K562 (cell line): ENCODE measurements around the gene PADI1. TPM values are rescaled to one million over a fixed set of nuclear protein-coding genes. Genes with fewer than 3 reads are reported as not detected.

Source experiments
- ATAC-seq: fragments of 200-7000 bp; cut with Tn5 transposase; 3 replicates; pipeline ENCODE4 v1.9.1; 2020; ENCODE audit warnings: moderate library complexity
- BruUV-seq: library from RNA; stranded (reverse); fragments of 400-500 nt; replicated peaks from 2 replicates; lab custom pipeline; 2021; lab: Mats Ljungman, UMichigan
- CTCF ChIA-PET: fragments of 300-600 bp; formaldehyde crosslinking; extraction: SDS; loops from one replicate; lab custom pipeline; 2021; ENCODE audit warnings: low intra/inter-chr PET ratio; lab: Yijun Ruan, JAX
- POLR2A ChIA-PET: fragments of 300-600, 350-650 bp; sonication (Branson Sonifier 250); formaldehyde crosslinking; extraction: SDS; loops from one replicate; lab custom pipeline; 2021; ENCODE audit warnings: antibody characterized with exemption, inconsistent platforms; lab: Yijun Ruan, JAX
- DNase-seq, 4 experiments: peaks; one replicate each; pipeline versions ENCODE4 v3.0.0 to v3.0.0-alpha.2; 2011 to 2018; ENCODE audit warnings: low spot score in 3 of 4, mixed read lengths in 3 of 4; ENCODE audit errors: extremely low read depth in 1 of 4
- FAIRE-seq: peaks from 2 replicates; lab custom pipeline; 2011; peaks lifted over from hg19 to GRCh38; lab: Jason Lieb, UNC
- H2AFZ ChIP-seq: 2 replicates; pipeline ENCODE4 v1.6.0; 2011; ENCODE audit warnings: low read depth, low read length, control low read depth, inconsistent platforms
- H3K27ac ChIP-seq: fragments of 200-600 bp; 3 replicates; pipeline ENCODE4 v1.8.0; 2011; ENCODE audit warnings: low read depth, mild to moderate bottlenecking, control low read depth, inconsistent platforms, low read length, moderate library complexity, mixed read lengths; ENCODE audit errors: extremely low read depth
- H3K27me3 ChIP-seq, 2 experiments: fragments of 300-600 bp in 1 of 2; 2 replicates in 1 of 2; 3 replicates in 1 of 2; pipeline versions ENCODE4 v1.6.0 to v1.8.0; 2011; ENCODE audit warnings: inconsistent platforms in 2 of 2, low read length in 2 of 2, mild to moderate bottlenecking in 1 of 2, mixed read lengths in 1 of 2, moderate library complexity in 1 of 2; ENCODE audit not compliant: control insufficient read depth in 2 of 2, insufficient read depth in 2 of 2
- H3K36me3 ChIP-seq: fragments of 300-600 bp; 3 replicates; pipeline ENCODE4 v1.8.0; 2011; ENCODE audit warnings: mild to moderate bottlenecking, low read length, inconsistent platforms; ENCODE audit not compliant: control insufficient read depth, insufficient read depth
- H3K4me1 ChIP-seq, 2 experiments: fragments of 200-600 bp in 1 of 2; replicated peaks in 1 of 2; 2 replicates in 1 of 2; 3 replicates in 1 of 2; pipeline versions ENCODE4 v1.5.1 to v1.8.0; 2011; ENCODE audit warnings: inconsistent platforms in 2 of 2, low read length in 2 of 2, mild to moderate bottlenecking in 1 of 2, mixed read lengths in 1 of 2, moderate library complexity in 1 of 2; ENCODE audit not compliant: control insufficient read depth in 2 of 2, insufficient read depth in 2 of 2
- H3K4me2 ChIP-seq: 2 replicates; pipeline ENCODE4 v1.6.1; 2011; ENCODE audit warnings: low read length, control low read depth, inconsistent platforms, mixed read lengths; ENCODE audit not compliant: insufficient read depth
- H3K4me3 ChIP-seq: fragments of 200-600 bp; sonication (generic), shearing (Covaris generic); 2 replicates; pipeline ENCODE4 v1.5.1; 2016; ENCODE audit warnings: control low read depth, inconsistent platforms
- H3K79me2 ChIP-seq: fragments of 200-600 bp; 3 replicates; pipeline ENCODE4 v1.8.0; 2011; ENCODE audit warnings: low read length, inconsistent platforms; ENCODE audit not compliant: control insufficient read depth, insufficient read depth
- H3K9ac ChIP-seq, 2 experiments: 2 replicates each; pipeline versions ENCODE4 v1.6.0 to v1.6.1; 2011; ENCODE audit warnings: low read depth in 2 of 2, low read length in 2 of 2, control low read depth in 1 of 2, inconsistent platforms in 1 of 2, mild to moderate bottlenecking in 1 of 2, mixed read lengths in 1 of 2; ENCODE audit not compliant: insufficient read depth in 1 of 2
- H3K9me1 ChIP-seq: one replicate; pipeline ENCODE4 v1.6.0; 2011; ENCODE audit warnings: inconsistent platforms, mild to moderate bottlenecking, low read length, moderate library complexity; ENCODE audit not compliant: control insufficient read depth, insufficient read depth
- H3K9me3 ChIP-seq: replicated peaks from 2 replicates; pipeline ENCODE4 v1.5.1; 2011; ENCODE audit warnings: low read depth, low read length, inconsistent platforms; ENCODE audit not compliant: control insufficient read depth, insufficient read depth
- H4K20me1 ChIP-seq: replicated peaks from 2 replicates; pipeline ENCODE4 v1.6.1; 2011; ENCODE audit warnings: low read length, inconsistent platforms, mixed read lengths; ENCODE audit not compliant: control insufficient read depth, insufficient read depth
- BRD9 ChIP-seq: fragments of 450-650 bp; IDR thresholded peaks from 2 replicates; pipeline ENCODE4 v1.6.1; 2018; ENCODE audit warnings: low read depth; ENCODE audit not compliant: partially characterized antibody
- CREB5 ChIP-seq: fragments of 250-450 bp; sonication (Bioruptor Pico); IDR thresholded peaks from 2 replicates; pipeline ENCODE4 v1.5.0; 2020; ENCODE audit warnings: mild to moderate bottlenecking
- ETV5 ChIP-seq: sonication (generic); formaldehyde crosslinking; IDR thresholded peaks from 2 replicates; pipeline ENCODE4 v1.4.0; 2020; ENCODE audit warnings: low read depth, mild to moderate bottlenecking, missing genetic modification reagents
- FOS ChIP-seq: IDR thresholded peaks from 3 replicates; pipeline ENCODE4 v1.6.1; 2011; ENCODE audit not compliant: insufficient read length; ENCODE audit errors: extremely low read depth
- HCFC1 ChIP-seq: IDR thresholded peaks from 2 replicates; pipeline ENCODE4 v1.6.1; 2012; ENCODE audit warnings: low read depth, low read length, improper control_type of control experiment
- ID3 ChIP-seq, 2 experiments: fragments of 250-450 bp in 1 of 2; fragments of 450-650 bp in 1 of 2; sonication (Bioruptor Pico) in 1 of 2; IDR thresholded peaks; 2 replicates each; pipeline versions ENCODE4 v1.6.1 to v1.8.0; 2016 to 2021; ENCODE audit warnings: mild to moderate bottlenecking in 2 of 2, moderate library complexity in 2 of 2, missing compliant biosample characterization in 1 of 2, missing genetic modification characterization in 1 of 2
- JUN ChIP-seq, 2 experiments: sonication (generic) in 1 of 2; formaldehyde crosslinking in 1 of 2; IDR thresholded peaks; 2 replicates each; pipeline versions ENCODE4 v1.6.1 to v1.8.0; 2012 to 2022; ENCODE audit warnings: borderline replicate concordance in 2 of 2, mild to moderate bottlenecking in 2 of 2, improper control_type of control experiment in 1 of 2, low read depth in 1 of 2, low read length in 1 of 2, missing genetic modification reagents in 1 of 2
- RBM15 ChIP-seq: fragments of 200-400 bp; formaldehyde crosslinking; IDR thresholded peaks from 2 replicates; pipeline ENCODE4 v1.6.1; 2018; ENCODE audit warnings: mild to moderate bottlenecking, low read length, moderate library complexity; ENCODE audit not compliant: insufficient read depth
- USF1 ChIP-seq: sonication (generic); formaldehyde crosslinking; IDR thresholded peaks from 2 replicates; pipeline ENCODE4 v1.9.0; 2022; ENCODE audit warnings: mild to moderate bottlenecking, missing genetic modification reagents
- ZBED1 ChIP-seq: IDR thresholded peaks from 2 replicates; pipeline ENCODE4 v1.6.1; 2014
- ZBTB17 ChIP-seq: fragments of 450-650 bp; formaldehyde crosslinking; IDR thresholded peaks from 2 replicates; pipeline ENCODE4 v1.4.0; 2020; ENCODE audit warnings: mild to moderate bottlenecking
- ZC3H4 ChIP-seq: sonication (generic); formaldehyde crosslinking; IDR thresholded peaks from 2 replicates; pipeline ENCODE4 v1.9.0; 2021; ENCODE audit warnings: missing genetic modification reagents, borderline replicate concordance
- ZNF140 ChIP-seq: fragments of 250-450 bp; sonication (Bioruptor Pico); IDR thresholded peaks from 2 replicates; pipeline ENCODE4 v1.8.0; 2021; ENCODE audit warnings: moderate library complexity, mild to moderate bottlenecking, inconsistent platforms
- ZNF217 ChIP-seq: sonication (generic); formaldehyde crosslinking; IDR thresholded peaks from 2 replicates; pipeline ENCODE4 v1.8.0; 2022; ENCODE audit warnings: mild to moderate bottlenecking, missing genetic modification reagents
- ZNF24 ChIP-seq: fragments of 450-650 bp; IDR thresholded peaks from 2 replicates; pipeline ENCODE4 v1.6.1; 2016
- ZNF274 ChIP-seq: IDR thresholded peaks from 2 replicates; pipeline ENCODE4 v1.6.1; 2011; ENCODE audit warnings: low read depth, mild to moderate bottlenecking, low read length, moderate library complexity, borderline replicate concordance
- ZNF551 ChIP-seq: fragments of 250-450 bp; sonication (Bioruptor Pico); IDR thresholded peaks from 2 replicates; pipeline ENCODE4 v1.5.0; 2021; ENCODE audit warnings: mild to moderate bottlenecking, moderate library complexity
- WGBS: fragments of 100-300 bp; shearing (Covaris generic); methylation state at CpG from one replicate; pipeline ENCODE4 v1.1.6; 2016; ENCODE audit warnings: low coverage, mixed read lengths; ENCODE audit not compliant: insufficient coverage; ENCODE audit errors: missing lambda C conversion rate; 5-methylcytosine and 5-hydroxymethylcytosine counted together
- in situ Hi-C: fragments of 300-500 bp; cut with MboI; formaldehyde crosslinking; loops from 4 replicates; pipeline ENCODE4 v1.15.0; 2018; ENCODE audit warnings: inconsistent platforms, mixed read lengths
- intact Hi-C: fragments of 100-400 bp; cut with micrococcal nuclease; formaldehyde crosslinking; loops from 2 replicates; pipeline ENCODE4 v1.14.2; 2022
- polyA plus RNA-seq, 8 experiments: library from polyadenylated mRNA; depleted of rRNA in 4 of 8; stranded (reverse) in 5 of 8; unstranded in 3 of 8; fragments of >200 nt; fragmentation: Nextera tagmentation in 2 of 8; fragmentation: Illumina TruSeq in 1 of 8; extraction: Ambion mirVana in 2 of 8; extraction: Trizol in 1 of 8; gene quantifications; 2 replicates each; pipeline versions ENCODE4 v1.2.1 to v1.2.3, GENCODE V29; 2011 to 2014; ENCODE audit warnings: inconsistent platforms in 1 of 8, missing spikeins in 1 of 8
- total RNA-seq, 7 experiments: library from RNA; depleted of rRNA in 6 of 7; stranded (reverse); fragments of >200 nt in 6 of 7; fragmentation: Illumina TruSeq in 2 of 7; extraction: Trizol in 2 of 7; gene quantifications; 2 replicates each; pipeline versions ENCODE4 v1.2.1 to v1.2.3, GENCODE V29; 2011 to 2021; ENCODE audit warnings: low replicate concordance in 1 of 7
- TF ChIP-seq, protein P1 (sequence below): fragments of 250-450 bp; sonication (Bioruptor Pico); IDR thresholded peaks from 2 replicates; pipeline ENCODE4 v1.8.0; 2022; ENCODE audit warnings: inconsistent platforms

PADI1 gene
- total and polyA plus RNA-seq, 9 of the 15 experiments (the other 6 are each of a cell fraction or from before 2014, with no cell fraction given), result not detected

GRCh38 chr1:17214876-17215544 lies 10.1 kb downstream of the PADI1 start:
- Histone ChIP-seq H3K4me3 (no peak overlapping the region), H3K27ac (no peak overlapping the region), H2AFZ (no peak overlapping the region), H3K9me3 (no peaks in the 10 kb centered on the region), H3K9ac (no peak overlapping the region), H3K4me1 (peaks cover 0 to 7% of the 10 kb centered on the region in 2 experiments; a peak in 2 of 5 replicates), H3K36me3 (no peaks in the 10 kb centered on the region), H3K4me2 (no peak overlapping the region), H4K20me1 (peaks cover 13% of the 10 kb centered on the region), H3K9me1 (no peaks in the 10 kb centered on the region), H3K27me3 (peaks cover 28 to 76% of the 10 kb centered on the region in 2 experiments), H3K79me2 (no peaks in the 10 kb centered on the region)
- intact Hi-C loops (no loop called here), in situ Hi-C loops (no loop called here)
- WGBS, result 0% methylated on average over 5 of the region's 5 CpGs
- no peak for FAIRE-seq
- ChIA-PET POLR2A (interaction anchor here (0.8 to 1.6 kb wide), 5 partner anchors 8 to 74 kb away, joined by 3 to 6 read pairs (median 5); partner anchors contain the start of gene PADI1), CTCF (no interaction called here)
- BruUV-seq, result no TSS peak
- DNase-seq, result no peak
- no peak for ATAC-seq
- TF ChIP-seq HCFC1 (no peak), ID3 (CRISPR knock-in tag; IDR thresholded peaks at IDR 0.05) (no peak), ID3 (tag; IDR thresholded peaks at IDR 0.05) (no peak), ZNF551 (no peak), ZBTB17 (no peak), ZNF217 (no peak), ZNF274 (no peak), ZNF140 (CRISPR knock-in tag) (no peak), CREB5 (CRISPR knock-in tag) (no peak), ZC3H4 (CRISPR knock-in tag) (no peak), ZBED1 (no peak), ETV5 (no peak), JUN (IDR thresholded peaks at IDR 0.05; ENCODE audit: borderline replicate concordance, low read depth, low read length) (no peak), JUN (CRISPR knock-in tag; IDR thresholded peaks at IDR 0.05; ENCODE audit: borderline replicate concordance) (no peak), RBM15 (no peak), ZNF24 (no peak), USF1 (CRISPR knock-in tag) (no peak), BRD9 (no peak), FOS (no peak)
- TF ChIP-seq, protein P1, sequence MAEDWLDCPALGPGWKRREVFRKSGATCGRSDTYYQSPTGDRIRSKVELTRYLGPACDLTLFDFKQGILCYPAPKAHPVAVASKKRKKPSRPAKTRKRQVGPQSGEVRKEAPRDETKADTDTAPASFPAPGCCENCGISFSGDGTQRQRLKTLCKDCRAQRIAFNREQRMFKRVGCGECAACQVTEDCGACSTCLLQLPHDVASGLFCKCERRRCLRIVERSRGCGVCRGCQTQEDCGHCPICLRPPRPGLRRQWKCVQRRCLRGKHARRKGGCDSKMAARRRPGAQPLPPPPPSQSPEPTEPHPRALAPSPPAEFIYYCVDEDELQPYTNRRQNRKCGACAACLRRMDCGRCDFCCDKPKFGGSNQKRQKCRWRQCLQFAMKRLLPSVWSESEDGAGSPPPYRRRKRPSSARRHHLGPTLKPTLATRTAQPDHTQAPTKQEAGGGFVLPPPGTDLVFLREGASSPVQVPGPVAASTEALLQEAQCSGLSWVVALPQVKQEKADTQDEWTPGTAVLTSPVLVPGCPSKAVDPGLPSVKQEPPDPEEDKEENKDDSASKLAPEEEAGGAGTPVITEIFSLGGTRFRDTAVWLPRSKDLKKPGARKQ (CRISPR knock-in tag), result no peak
